GM21723 (cell line): ENCODE data around the gene PTOV1.
A peak's percentile ranks its signal among the peaks of the same experiment; 100 is the strongest.

Experiments
- ATAC-seq: cut with Tn5 transposase; IDR thresholded peaks from one replicate; pipeline ENCODE4 v1.9.1; 2021; ENCODE audit warnings: mild to moderate bottlenecking, moderate library complexity; ENCODE audit not compliant: unreplicated experiment

PTOV1 gene

GRCh38 chr19:49840736-49841249, 10.2 kb upstream of the PTOV1 start:
- no peak for ATAC-seq

- peak; percentile 49 for ATAC-seq
Measured at GRCh38 chr19:49843265-49843664, 7.7 kb upstream of the PTOV1 start.

GRCh38 chr19:49844138-49845095, 6.5 kb upstream of the PTOV1 start:
- no peak for ATAC-seq

GRCh38 chr19:49845414-49845813, 5.5 kb upstream of the PTOV1 start:
- no peak for ATAC-seq

GRCh38 chr19:49846408-49846807, 4.6 kb upstream of the PTOV1 start:
- no peak for ATAC-seq

GRCh38 chr19:49847731-49848696, 2.9 kb upstream of the PTOV1 start:
- ATAC-seq, result no peak

- no peak for ATAC-seq
Measured at GRCh38 chr19:49848938-49849337, 2.0 kb upstream of the PTOV1 start.

GRCh38 chr19:49849433-49850220, 1.3 kb upstream of the PTOV1 start:
- no peak for ATAC-seq

GRCh38 chr19:49850221-49850486, 805 bp upstream of the PTOV1 start:
- ATAC-seq, result peak; percentile 2

GRCh38 chr19:49851456-49852259, 699 bp downstream of the PTOV1 start:
- no peak for ATAC-seq

- no peak for ATAC-seq
Measured at GRCh38 chr19:49852631-49853126, 1.7 kb downstream of the PTOV1 start.

- no peak for ATAC-seq
Measured at GRCh38 chr19:49853852-49854377, 3.0 kb downstream of the PTOV1 start.

- ATAC-seq, result no peak
Measured at GRCh38 chr19:49854378-49855263, 3.7 kb downstream of the PTOV1 start.

- no peak for ATAC-seq
Measured at GRCh38 chr19:49855277-49855675, 4.3 kb downstream of the PTOV1 start.

GRCh38 chr19:49855676-49856573, 5.0 kb downstream of the PTOV1 start:
- ATAC-seq, result no peak

- ATAC-seq, result no peak
Measured at GRCh38 chr19:49856574-49857021, 5.6 kb downstream of the PTOV1 start.

- ATAC-seq, result no peak
Measured at GRCh38 chr19:49857061-49857837, 6.3 kb downstream of the PTOV1 start.
